ENCODE data around the gene C11orf24. TPM values are rescaled to one million over a fixed set of nuclear protein-coding genes. Genes with fewer than 3 reads are reported as not detected.

The C11orf24 gene
- total RNA-seq (2022; extraction: Qiagen RNA extraction; ENCODE audit: low read depth), result 52.4 to 67.6 TPM (median 62.9 TPM) in 5 replicates

DNA sequence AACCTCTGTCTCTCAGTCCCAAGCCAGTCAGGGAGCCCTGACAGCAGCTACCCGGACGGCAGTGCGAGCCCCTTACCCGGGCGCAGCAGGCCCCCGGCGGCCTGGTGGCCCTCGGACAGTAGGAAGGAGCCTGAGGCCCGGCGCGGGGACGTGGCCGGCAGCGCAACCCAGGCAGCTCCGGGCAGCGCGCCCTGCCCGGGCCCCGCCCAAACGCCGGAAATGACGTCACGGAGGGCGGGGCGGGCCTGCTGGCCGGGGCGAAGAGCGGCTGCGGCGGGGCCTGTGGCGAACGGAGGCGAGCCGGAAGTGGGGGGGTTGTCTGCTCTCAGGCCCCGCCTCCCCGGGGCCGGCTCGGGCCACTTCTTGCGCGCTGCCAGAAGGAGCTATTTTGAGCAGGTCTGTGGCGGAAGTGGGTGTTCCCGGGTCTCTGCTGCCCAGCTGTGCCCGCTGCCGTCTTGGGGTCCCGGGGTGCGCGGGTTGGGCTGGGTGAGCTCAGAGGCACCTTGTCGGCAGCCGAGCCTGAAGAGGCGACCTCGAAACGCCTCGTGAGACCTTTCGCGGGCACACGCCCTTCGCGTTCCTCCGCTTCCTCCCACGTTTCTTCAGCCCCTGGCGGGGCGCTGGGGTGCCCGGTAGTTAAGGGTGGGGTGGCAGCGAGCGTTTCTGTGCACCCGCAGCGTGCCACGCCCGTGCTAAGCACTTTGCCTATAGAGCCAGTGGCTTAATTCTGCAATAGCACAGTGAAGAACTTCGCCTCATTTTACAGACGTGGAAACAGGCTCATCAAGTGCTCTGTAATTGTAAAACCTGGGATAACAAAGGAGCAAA lies at the start of gene C11orf24:
Gene C11orf24, minus strand, starts transcription at position 193 of the 828 bp plus-strand sequence. CDS start 8,206 bp downstream, outside the sequence.

DNA sequence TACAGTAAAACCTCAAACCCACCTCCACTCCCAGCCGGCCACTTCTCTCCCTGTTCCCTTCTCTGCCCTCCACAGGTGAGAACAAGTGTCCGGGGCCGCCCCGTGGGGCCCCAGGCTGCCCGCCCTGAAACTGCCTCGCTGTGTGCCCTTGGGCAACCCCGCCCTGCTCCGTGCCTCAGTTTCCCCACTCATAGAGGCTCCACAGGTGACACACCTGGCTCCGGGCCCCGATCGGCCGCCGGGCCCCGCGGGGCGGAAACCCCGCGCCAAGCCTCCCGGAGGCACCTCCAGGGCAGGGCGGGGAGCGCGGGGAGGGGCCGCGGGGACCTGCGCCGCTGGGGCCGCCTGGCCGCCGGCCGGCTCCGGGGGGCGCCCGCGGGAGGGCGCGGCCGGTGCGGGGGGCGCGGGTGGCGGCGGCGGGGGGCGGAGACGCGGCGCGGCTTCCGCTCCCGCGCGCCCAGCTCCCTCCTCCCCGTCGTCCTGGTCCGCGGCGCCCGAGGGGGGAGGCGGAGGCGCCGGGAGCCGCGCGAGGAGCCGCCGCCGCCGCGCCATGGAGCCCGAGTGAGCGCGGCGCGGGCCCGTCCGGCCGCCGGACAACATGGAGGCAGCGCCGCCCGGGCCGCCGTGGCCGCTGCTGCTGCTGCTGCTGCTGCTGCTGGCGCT lies 40.5 kb upstream of the C11orf24 start, which contains the start of gene LRP5:
Gene LRP5, plus strand, starts transcription at position 475 of the 663 bp plus-strand sequence. Its CDS starts 124 bp downstream, at position 599.

DNA sequence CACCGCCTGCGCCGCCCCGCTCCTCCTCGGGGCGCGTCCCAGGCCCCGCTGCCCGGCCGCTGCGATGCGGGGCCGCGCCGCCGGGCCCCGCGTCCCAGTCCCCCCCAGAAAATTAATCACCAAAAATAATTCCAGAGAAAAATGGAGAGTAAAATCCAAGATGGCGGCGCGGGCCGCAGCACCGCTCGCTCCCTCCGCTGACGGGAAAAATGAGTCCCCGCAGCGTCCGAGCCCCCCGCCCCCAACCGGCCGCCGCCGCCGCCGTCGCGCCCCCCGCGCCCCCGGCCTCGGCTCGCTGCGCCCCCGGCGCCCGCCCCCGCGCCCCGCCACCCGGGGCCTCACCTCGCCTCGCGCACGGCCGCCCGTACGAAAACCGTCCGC lies 58.6 kb downstream of the C11orf24 start, which contains the start of gene KMT5B:
Gene KMT5B, minus strand, starts transcription at position 162 of the 381 bp plus-strand sequence. CDS start 23,220 bp downstream, outside the sequence.

Other genes with a start within 250 kb of the C11orf24 start
- 266 to 400 TPM (median 378 TPM) in 5 replicates for gene NDUFS8, start 241.3 kb downstream of the C11orf24 start, total RNA-seq (2022; extraction: Qiagen RNA extraction; ENCODE audit: low read depth)
- 77.0 to 167 TPM (median 125 TPM) in 5 replicates for gene TCIRG1, start 232.9 kb downstream of the C11orf24 start, total RNA-seq (2022; extraction: Qiagen RNA extraction; ENCODE audit: low read depth)
- 26.8 to 33.1 TPM (median 31.7 TPM) in 5 replicates for gene CHKA, start 150.6 kb downstream of the C11orf24 start, total RNA-seq (2022; extraction: Qiagen RNA extraction; ENCODE audit: low read depth)
- 16.0 to 27.8 TPM (median 20.5 TPM) in 5 replicates for gene KMT5B, start 58.7 kb downstream of the C11orf24 start, total RNA-seq (2022; extraction: Qiagen RNA extraction; ENCODE audit: low read depth)
- 35.4 to 60.1 TPM (median 55.2 TPM) in 5 replicates for gene LRP5, start 40.6 kb upstream of the C11orf24 start, total RNA-seq (2022; extraction: Qiagen RNA extraction; ENCODE audit: low read depth)
- 47.2 to 56.1 TPM (median 54.0 TPM) in 5 replicates for gene PPP6R3, start 188.8 kb upstream of the C11orf24 start, total RNA-seq (2022; extraction: Qiagen RNA extraction; ENCODE audit: low read depth)